ENCODE results near the gene LMX1B. TPM values are rescaled to one million over a fixed set of nuclear protein-coding genes. Genes with fewer than 3 reads are reported as not detected.

LMX1B gene
- total RNA-seq, 1 experiment from 2014 or later, result 11.3 TPM

DNA sequence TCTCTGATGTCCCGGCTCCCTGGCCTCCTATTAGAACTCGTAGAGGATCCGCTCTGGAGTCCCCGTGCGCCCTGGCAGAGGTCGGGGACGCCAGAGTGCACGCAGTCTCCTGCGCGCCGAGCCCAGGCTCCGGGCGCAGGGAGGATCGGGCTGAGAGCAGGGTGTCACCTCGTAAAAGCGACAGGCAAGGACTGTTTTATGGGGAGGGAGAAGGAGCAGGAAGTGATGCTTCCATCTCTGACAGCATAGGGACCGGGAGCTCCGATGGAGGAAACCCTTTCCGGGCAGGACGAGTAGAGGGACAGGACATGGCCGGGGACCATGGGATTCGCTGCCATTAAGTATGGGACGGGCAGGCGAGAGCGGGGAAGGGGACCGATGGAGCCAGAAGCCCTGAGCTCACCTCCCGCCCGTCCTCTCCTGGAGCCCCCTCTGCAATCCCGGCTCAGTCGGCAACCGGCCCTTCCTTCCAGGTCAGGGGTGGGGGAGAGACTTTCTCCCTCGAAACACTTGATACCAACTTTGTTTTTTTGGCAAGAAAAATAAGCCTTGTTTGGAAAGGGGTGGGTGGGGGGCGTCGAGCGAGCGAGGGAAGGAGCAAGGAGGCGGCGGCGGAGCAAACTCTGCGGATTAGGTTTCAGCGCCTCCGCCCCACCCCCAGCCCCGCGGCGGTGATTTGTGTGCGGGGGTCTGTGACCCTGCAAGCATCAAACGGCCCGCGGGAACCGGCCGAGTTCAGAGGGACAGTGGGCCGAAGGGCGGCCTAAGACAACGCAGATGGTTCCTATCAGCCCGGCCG is 12.6 kb downstream of the LMX1B start:
- Histone ChIP-seq H2AFZ (ENCODE audit: low read depth, low read length, poor library complexity, severe bottlenecking) (no peak overlapping the region), H3K36me3 (ENCODE audit: control insufficient read depth in 1 of 2, insufficient read depth in 2 of 2, low read length in 2 of 2) (no peaks in the 10 kb centered on the region), H3K9ac (ENCODE audit: low read length) (no peak overlapping the region), H3K27me3 (ENCODE audit: insufficient read depth, low read length) (no peaks in the 10 kb centered on the region), H3K79me2 (ENCODE audit: insufficient read depth, low read length) (no peaks in the 10 kb centered on the region; the same call in 1 of the 2 replicates), H3K9me3 (ENCODE audit: control insufficient read depth in 1 of 2, insufficient read depth in 1 of 2, low read depth in 1 of 2, low read length in 2 of 2) (no peaks in the 10 kb centered on the region), H3K4me3 (replicated peaks in 1 of 2; ENCODE audit: low read depth in 1 of 2, low read length in 2 of 2) (no peak overlapping the region), H3K4me2 (ENCODE audit: low read length) (no peak overlapping the region), H4K20me1 (ENCODE audit: insufficient read depth) (no peaks in the 10 kb centered on the region), H3K27ac (ENCODE audit: low read depth, low read length) (no peak overlapping the region), H3K9me2 (ENCODE audit: insufficient read depth) (no peaks in the 10 kb centered on the region), H3K4me1 (ENCODE audit: control insufficient read depth in 1 of 2, insufficient read depth in 2 of 2, low read length in 2 of 2) (no peaks in the 10 kb centered on the region)
- TF ChIP-seq SIN3A (IDR thresholded peaks at IDR 0.05; ENCODE audit: low read depth) (no peak), EZH2phosphoT487 (IDR thresholded peaks at IDR 0.05; ENCODE audit: borderline replicate concordance) (no peak), POLR2A (IDR thresholded peaks at IDR 0.05; ENCODE audit: borderline replicate concordance, extremely low read depth, insufficient read depth, insufficient read length) (no peak)
- ChIA-PET RAD21 (ENCODE audit: low non-redundant PET in 1 of 2, low total read pairs in 2 of 2, uncharacterized antibody in 2 of 2, unreplicated experiment in 2 of 2) (no interaction called here), CTCF (interaction anchor here (1.0 kb wide), 1 partner anchor 14 kb away, joined by 3 read pairs; no protein-coding TSS in a partner anchor), POLR2A (no interaction called here)
- intact Hi-C loops (cut with micrococcal nuclease), result no loop called here
- no TSS peak for BruUV-seq (replicated peaks)
- DNase-seq (ENCODE audit: low read depth, low spot score), result no peak
- ATAC-seq, result no peak

DNA sequence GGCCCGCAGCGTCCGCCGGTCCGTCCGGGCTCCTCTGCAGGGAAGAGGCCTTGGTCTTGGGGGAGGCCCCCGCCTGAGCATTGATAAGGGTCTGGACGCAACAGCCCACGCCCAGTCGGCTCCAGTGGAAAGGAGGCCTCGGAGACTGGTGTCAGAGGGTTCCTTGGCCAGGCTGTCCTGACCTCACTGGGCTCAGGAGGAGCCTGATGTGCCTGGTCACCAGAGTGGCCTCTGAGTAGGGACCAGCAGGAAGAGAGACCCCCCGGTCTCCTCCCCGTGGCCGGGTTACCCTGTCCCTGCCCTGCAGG is 13.2 kb downstream of the LMX1B start:
- intact Hi-C loops (cut with micrococcal nuclease), result no loop called here

More for the DNA sequence above, 13.2 kb downstream of the LMX1B start:
- H3K4me1 ChIP-seq (ENCODE audit: control insufficient read depth in 1 of 2, insufficient read depth in 2 of 2, low read length in 2 of 2), result no peaks in the 10 kb centered on the region
- no peak for ATAC-seq
- H2AFZ ChIP-seq (ENCODE audit: low read depth, low read length, poor library complexity, severe bottlenecking), result no peak overlapping the region
- DNase-seq (ENCODE audit: low read depth, low spot score), result no peak
- no peak overlapping the region for H3K4me3 ChIP-seq (replicated peaks in 1 of 2; ENCODE audit: low read depth in 1 of 2, low read length in 2 of 2)
- no peak overlapping the region for H3K9ac ChIP-seq (ENCODE audit: low read length)
- no peak overlapping the region for H3K27ac ChIP-seq (ENCODE audit: low read depth, low read length)
- H4K20me1 ChIP-seq (ENCODE audit: insufficient read depth), result no peaks in the 10 kb centered on the region
- H3K9me2 ChIP-seq (ENCODE audit: insufficient read depth), result no peaks in the 10 kb centered on the region
- H3K79me2 ChIP-seq (ENCODE audit: insufficient read depth, low read length), result no peaks in the 10 kb centered on the region; the same call in 1 of the 2 replicates
- no peaks in the 10 kb centered on the region for H3K27me3 ChIP-seq (ENCODE audit: insufficient read depth, low read length)
- no peak overlapping the region for H3K4me2 ChIP-seq (ENCODE audit: low read length)
- CTCF ChIA-PET, result interaction anchor here (1.0 kb wide), 1 partner anchor 15 kb away, joined by 3 read pairs; no protein-coding TSS in a partner anchor
- H3K36me3 ChIP-seq (ENCODE audit: control insufficient read depth in 1 of 2, insufficient read depth in 2 of 2, low read length in 2 of 2), result no peaks in the 10 kb centered on the region
- POLR2A ChIA-PET, result no interaction called here
- TF ChIP-seq ZNF274 (IDR thresholded peaks at IDR 0.05; ENCODE audit: low read depth, low read length), result no peak
- TF ChIP-seq, protein P1, sequence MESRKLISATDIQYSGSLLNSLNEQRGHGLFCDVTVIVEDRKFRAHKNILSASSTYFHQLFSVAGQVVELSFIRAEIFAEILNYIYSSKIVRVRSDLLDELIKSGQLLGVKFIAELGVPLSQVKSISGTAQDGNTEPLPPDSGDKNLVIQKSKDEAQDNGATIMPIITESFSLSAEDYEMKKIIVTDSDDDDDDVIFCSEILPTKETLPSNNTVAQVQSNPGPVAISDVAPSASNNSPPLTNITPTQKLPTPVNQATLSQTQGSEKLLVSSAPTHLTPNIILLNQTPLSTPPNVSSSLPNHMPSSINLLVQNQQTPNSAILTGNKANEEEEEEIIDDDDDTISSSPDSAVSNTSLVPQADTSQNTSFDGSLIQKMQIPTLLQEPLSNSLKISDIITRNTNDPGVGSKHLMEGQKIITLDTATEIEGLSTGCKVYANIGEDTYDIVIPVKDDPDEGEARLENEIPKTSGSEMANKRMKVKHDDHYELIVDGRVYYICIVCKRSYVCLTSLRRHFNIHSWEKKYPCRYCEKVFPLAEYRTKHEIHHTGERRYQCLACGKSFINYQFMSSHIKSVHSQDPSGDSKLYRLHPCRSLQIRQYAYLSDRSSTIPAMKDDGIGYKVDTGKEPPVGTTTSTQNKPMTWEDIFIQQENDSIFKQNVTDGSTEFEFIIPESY (IDR thresholded peaks at IDR 0.05; ENCODE audit: extremely low read depth, insufficient replicate concordance, low read length), result no peak
- TF ChIP-seq JUND (IDR thresholded peaks at IDR 0.05), result no peak
- TF ChIP-seq FOSL1 (IDR thresholded peaks at IDR 0.05; ENCODE audit: low read depth), result no peak
- RAD21 ChIA-PET (ENCODE audit: low non-redundant PET in 1 of 2, low total read pairs in 2 of 2, uncharacterized antibody in 2 of 2, unreplicated experiment in 2 of 2), result no interaction called here
- no TSS peak for BruUV-seq (replicated peaks)
- H3K9me3 ChIP-seq (ENCODE audit: control insufficient read depth in 1 of 2, insufficient read depth in 1 of 2, low read depth in 1 of 2, low read length in 2 of 2), result no peaks in the 10 kb centered on the region

All from HCT116 (cell line).